ENCODE measurements around the gene LCN15. TPM values are rescaled to one million over a fixed set of nuclear protein-coding genes. Genes with fewer than 3 reads are reported as not detected.

LCN15 gene
- total RNA-seq, 1 donor from 2014 or later: not detected

DNA sequence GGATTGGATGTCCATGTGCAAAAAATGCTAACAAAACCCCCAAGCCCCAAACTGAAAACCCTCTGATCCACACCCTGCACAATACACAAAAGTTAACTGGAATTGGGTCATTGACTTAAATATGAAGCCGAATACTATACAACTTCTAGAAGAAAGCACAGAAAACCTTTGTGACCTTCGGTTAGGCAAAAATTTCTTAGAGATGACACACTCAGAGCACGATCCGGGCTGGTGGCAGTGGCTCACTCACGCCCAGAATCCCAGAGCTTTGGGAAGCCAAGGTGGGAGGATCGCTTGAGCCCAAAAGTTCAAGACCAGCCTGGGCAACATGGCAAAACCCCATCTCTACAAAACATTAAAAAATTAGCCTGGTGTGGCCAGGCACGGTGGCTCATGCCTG is 53.8 kb downstream of the LCN15 start:
- intact Hi-C loops (cut with micrococcal nuclease): no loop called here

Other genes starting within 250 kb of the LCN15 start
- 66.1 and 67.4 TPM in 2 replicates for gene NOTCH1, start 218.5 kb downstream of the LCN15 start, total RNA-seq
- 0.66 and 0.80 TPM in 2 replicates for gene EGFL7, start 101.6 kb downstream of the LCN15 start, total RNA-seq
- 33.1 and 35.4 TPM in 2 replicates for gene AGPAT2, start 77.1 kb downstream of the LCN15 start, total RNA-seq
- 1.1 and 1.3 TPM in 2 replicates for gene DIPK1B, start 51.9 kb downstream of the LCN15 start, total RNA-seq
- gene LCN10, start 21.6 kb downstream of the LCN15 start, total RNA-seq: 0.34 TPM in 1 of 2 replicates, not detected in the other
- gene LCN6, start 16.0 kb downstream of the LCN15 start, total RNA-seq: not detected in 2 replicates
- gene LCN8, start 6.3 kb downstream of the LCN15 start, total RNA-seq: not detected in 2 replicates
- 34.7 and 36.9 TPM in 2 replicates for gene TMEM141, start 26.8 kb upstream of the LCN15 start, total RNA-seq
- gene CCDC183, start 31.8 kb upstream of the LCN15 start, total RNA-seq: 0.20 and 0.55 TPM in 2 replicates
- gene RABL6, start 43.4 kb upstream of the LCN15 start, total RNA-seq: 115 and 116 TPM in 2 replicates
- gene AJM1, start 78.0 kb upstream of the LCN15 start, total RNA-seq: 3.9 and 4.0 TPM in 2 replicates
- 109 and 111 TPM in 2 replicates for gene PHPT1, start 84.9 kb upstream of the LCN15 start, total RNA-seq
- 15.4 and 18.3 TPM in 2 replicates for gene MAMDC4, start 87.8 kb upstream of the LCN15 start, total RNA-seq
- gene EDF1, start 101.8 kb upstream of the LCN15 start, total RNA-seq: 308 and 309 TPM in 2 replicates
- gene TRAF2, start 122.0 kb upstream of the LCN15 start, total RNA-seq: 49.0 TPM in 2 replicates
- 104 and 109 TPM in 2 replicates for gene FBXW5, start 180.2 kb upstream of the LCN15 start, total RNA-seq
- 2.3 and 4.1 TPM in 2 replicates for gene C8G, start 180.7 kb upstream of the LCN15 start, total RNA-seq
- gene LCN12, start 187.8 kb upstream of the LCN15 start, total RNA-seq: 2.3 and 2.8 TPM in 2 replicates
- gene PTGDS, start 213.0 kb upstream of the LCN15 start, total RNA-seq: 6.5 and 6.7 TPM in 2 replicates
- gene LCNL1, start 218.5 kb upstream of the LCN15 start, total RNA-seq: 0.16 and 0.20 TPM in 2 replicates
- 71.4 and 74.5 TPM in 2 replicates for gene PAXX, start 227.9 kb upstream of the LCN15 start, total RNA-seq
- 0.91 TPM in 2 replicates for gene CLIC3, start 232.1 kb upstream of the LCN15 start, total RNA-seq

Measured in T-helper 2 cell treated with Interferon-gamma antibody and Interleukin-4, amounts not matched to agents 100 ng/mL and 5 ng/mL, for 36 hours (primary cell).